SK-N-SH (cell line): ENCODE results near the gene KCTD11.

Source experiments
- EP300 ChIP-seq, 2 experiments: IDR thresholded peaks; 2 replicates each; pipeline versions ENCODE4 v1.4.0 to v1.6.1; 2012; ENCODE audit warnings: borderline replicate concordance in 1 of 2, low read depth in 1 of 2, low read length in 1 of 2
- EZH2phosphoT487 ChIP-seq: fragments of 200-600 bp; sonication (generic); IDR thresholded peaks from 2 replicates; pipeline ENCODE4 v1.6.1; 2017; ENCODE audit warnings: low read depth, mixed run types, mild to moderate bottlenecking, antibody characterized with exemption, moderate library complexity, borderline replicate concordance
- GABPA ChIP-seq: IDR thresholded peaks from 2 replicates; pipeline ENCODE4 v1.4.0; 2012; ENCODE audit warnings: low read depth, mild to moderate bottlenecking
- JUND ChIP-seq: IDR thresholded peaks from 2 replicates; pipeline ENCODE4 v1.4.0; 2012
- MEF2A ChIP-seq: IDR thresholded peaks from 2 replicates; pipeline ENCODE4 v1.4.0; 2012; ENCODE audit warnings: low read depth, borderline replicate concordance
- NRF1 ChIP-seq: IDR thresholded peaks from 2 replicates; pipeline ENCODE4 v1.6.1; 2012; ENCODE audit warnings: low read depth, mild to moderate bottlenecking, low read length
- POLR2AphosphoS5 ChIP-seq: IDR thresholded peaks from 2 replicates; pipeline ENCODE4 v1.6.1; 2012; ENCODE audit warnings: low read depth, low read length
- RAD21 ChIP-seq: IDR thresholded peaks from 2 replicates; pipeline ENCODE4 v1.6.1; 2012; ENCODE audit warnings: mild to moderate bottlenecking, low read length
- RCOR1 ChIP-seq: fragments of 150-350 bp; IDR thresholded peaks from 2 replicates; pipeline ENCODE4 v1.6.1; 2017; ENCODE audit warnings: antibody characterized with exemption, low read length
- SIN3A ChIP-seq: IDR thresholded peaks from 2 replicates; pipeline ENCODE4 v1.6.1; 2012; ENCODE audit warnings: low read depth, mild to moderate bottlenecking, low read length, moderate library complexity, borderline replicate concordance
- SMC3 ChIP-seq: IDR thresholded peaks from 2 replicates; pipeline ENCODE4 v1.6.1; 2012; ENCODE audit warnings: low read depth, low read length, improper control_type of control experiment
- TF ChIP-seq, protein P1 (sequence below): fragments of 200-600 bp; sonication (generic); IDR thresholded peaks from 2 replicates; pipeline ENCODE4 v1.6.1; 2017; ENCODE audit warnings: antibody characterized with exemption, mild to moderate bottlenecking, moderate library complexity
- TF ChIP-seq, protein P2 (sequence below): IDR thresholded peaks from 2 replicates; pipeline ENCODE4 v1.4.0; 2012; ENCODE audit warnings: low read depth, borderline replicate concordance
- TF ChIP-seq, protein P3 (sequence below): fragments of 150-350 bp; IDR thresholded peaks from 2 replicates; pipeline ENCODE4 v1.6.1; 2017; ENCODE audit warnings: antibody characterized with exemption, low read length, low read depth, borderline replicate concordance

DNA sequence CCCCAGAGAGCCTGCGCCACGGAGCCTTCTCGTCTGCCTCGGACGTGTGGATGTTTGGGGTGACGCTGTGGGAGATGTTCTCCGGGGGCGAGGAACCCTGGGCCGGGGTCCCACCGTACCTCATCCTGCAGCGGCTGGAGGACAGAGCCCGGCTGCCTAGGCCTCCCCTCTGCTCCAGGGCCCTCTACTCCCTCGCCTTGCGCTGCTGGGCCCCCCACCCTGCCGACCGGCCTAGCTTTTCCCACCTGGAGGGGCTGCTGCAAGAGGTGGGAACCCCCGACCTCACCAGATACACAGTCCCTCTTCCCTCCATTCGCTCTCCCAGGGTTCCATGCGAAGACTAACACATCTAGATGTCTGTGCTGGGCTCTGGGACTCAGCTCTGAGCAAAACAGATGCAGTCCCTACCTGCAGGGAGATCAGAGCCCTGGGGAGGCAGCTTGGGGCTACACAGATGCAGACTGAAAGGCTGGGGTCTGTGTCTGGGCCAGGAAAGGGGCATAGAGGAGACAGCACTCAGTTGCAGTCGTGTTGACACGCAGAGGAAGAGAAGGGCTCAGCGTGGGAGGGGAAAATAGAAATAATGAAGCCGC, 32.6 kb downstream of the KCTD11 start:
- TF ChIP-seq, protein P1, sequence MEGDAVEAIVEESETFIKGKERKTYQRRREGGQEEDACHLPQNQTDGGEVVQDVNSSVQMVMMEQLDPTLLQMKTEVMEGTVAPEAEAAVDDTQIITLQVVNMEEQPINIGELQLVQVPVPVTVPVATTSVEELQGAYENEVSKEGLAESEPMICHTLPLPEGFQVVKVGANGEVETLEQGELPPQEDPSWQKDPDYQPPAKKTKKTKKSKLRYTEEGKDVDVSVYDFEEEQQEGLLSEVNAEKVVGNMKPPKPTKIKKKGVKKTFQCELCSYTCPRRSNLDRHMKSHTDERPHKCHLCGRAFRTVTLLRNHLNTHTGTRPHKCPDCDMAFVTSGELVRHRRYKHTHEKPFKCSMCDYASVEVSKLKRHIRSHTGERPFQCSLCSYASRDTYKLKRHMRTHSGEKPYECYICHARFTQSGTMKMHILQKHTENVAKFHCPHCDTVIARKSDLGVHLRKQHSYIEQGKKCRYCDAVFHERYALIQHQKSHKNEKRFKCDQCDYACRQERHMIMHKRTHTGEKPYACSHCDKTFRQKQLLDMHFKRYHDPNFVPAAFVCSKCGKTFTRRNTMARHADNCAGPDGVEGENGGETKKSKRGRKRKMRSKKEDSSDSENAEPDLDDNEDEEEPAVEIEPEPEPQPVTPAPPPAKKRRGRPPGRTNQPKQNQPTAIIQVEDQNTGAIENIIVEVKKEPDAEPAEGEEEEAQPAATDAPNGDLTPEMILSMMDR, result no peak
- TF ChIP-seq NRF1, result no peak
- no peak for TF ChIP-seq JUND
- no peak for TF ChIP-seq GABPA
- TF ChIP-seq EZH2phosphoT487, result no peak
- TF ChIP-seq, protein P2, sequence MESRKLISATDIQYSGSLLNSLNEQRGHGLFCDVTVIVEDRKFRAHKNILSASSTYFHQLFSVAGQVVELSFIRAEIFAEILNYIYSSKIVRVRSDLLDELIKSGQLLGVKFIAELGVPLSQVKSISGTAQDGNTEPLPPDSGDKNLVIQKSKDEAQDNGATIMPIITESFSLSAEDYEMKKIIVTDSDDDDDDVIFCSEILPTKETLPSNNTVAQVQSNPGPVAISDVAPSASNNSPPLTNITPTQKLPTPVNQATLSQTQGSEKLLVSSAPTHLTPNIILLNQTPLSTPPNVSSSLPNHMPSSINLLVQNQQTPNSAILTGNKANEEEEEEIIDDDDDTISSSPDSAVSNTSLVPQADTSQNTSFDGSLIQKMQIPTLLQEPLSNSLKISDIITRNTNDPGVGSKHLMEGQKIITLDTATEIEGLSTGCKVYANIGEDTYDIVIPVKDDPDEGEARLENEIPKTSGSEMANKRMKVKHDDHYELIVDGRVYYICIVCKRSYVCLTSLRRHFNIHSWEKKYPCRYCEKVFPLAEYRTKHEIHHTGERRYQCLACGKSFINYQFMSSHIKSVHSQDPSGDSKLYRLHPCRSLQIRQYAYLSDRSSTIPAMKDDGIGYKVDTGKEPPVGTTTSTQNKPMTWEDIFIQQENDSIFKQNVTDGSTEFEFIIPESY, result no peak
- no peak for TF ChIP-seq SMC3
- no peak for TF ChIP-seq RCOR1
- TF ChIP-seq, protein P3, sequence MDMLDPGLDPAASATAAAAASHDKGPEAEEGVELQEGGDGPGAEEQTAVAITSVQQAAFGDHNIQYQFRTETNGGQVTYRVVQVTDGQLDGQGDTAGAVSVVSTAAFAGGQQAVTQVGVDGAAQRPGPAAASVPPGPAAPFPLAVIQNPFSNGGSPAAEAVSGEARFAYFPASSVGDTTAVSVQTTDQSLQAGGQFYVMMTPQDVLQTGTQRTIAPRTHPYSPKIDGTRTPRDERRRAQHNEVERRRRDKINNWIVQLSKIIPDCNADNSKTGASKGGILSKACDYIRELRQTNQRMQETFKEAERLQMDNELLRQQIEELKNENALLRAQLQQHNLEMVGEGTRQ, result no peak
- no peak for TF ChIP-seq RAD21
- TF ChIP-seq MEF2A, result no peak
- no peak for TF ChIP-seq EP300 (IDR thresholded peaks at IDR 0.05; ENCODE audit: borderline replicate concordance in 1 of 2, low read depth in 1 of 2, low read length in 1 of 2)
- no peak for TF ChIP-seq SIN3A
- no peak for TF ChIP-seq POLR2AphosphoS5
